ENCODE measurements around the gene LRP1B.
"Not testable (repeated sequence)": the region's sequence is repeated elsewhere in the genome, so short reads cannot be mapped to it uniquely, and the experiment has no call there.

LRP1B gene

DNA sequence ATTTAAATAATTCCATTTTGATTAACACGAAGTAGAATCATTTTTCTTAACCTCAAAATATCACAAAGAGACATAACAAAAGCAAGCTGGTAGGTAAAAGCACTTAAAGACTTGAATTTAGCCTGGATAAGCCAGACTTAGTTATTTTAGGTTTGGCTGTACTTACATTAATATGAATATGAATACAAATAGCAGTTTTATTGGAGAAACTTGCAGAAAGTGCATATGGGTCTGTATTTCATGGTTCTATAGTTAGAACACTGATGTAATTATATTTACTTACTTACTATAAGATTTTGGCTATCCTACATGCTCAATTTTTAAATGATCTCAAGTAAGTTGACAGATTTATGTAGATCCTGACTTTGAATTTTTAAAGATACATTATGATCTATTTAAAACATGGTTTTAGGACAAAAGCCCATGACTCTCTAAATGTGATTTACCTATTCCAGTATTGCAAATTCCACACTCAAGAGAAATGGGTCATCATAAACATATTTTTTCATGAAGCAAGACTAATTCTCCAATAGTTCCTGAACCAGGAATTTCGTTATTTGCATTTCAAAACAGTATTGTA is 1775.2 kb downstream of the LRP1B start:
- no peaks in the 10 kb centered on the region for H3K36me3 ChIP-seq (ENCODE audit: control insufficient read depth in 1 of 2, insufficient read depth in 2 of 2, low read length in 2 of 2)
- H3K27ac ChIP-seq (ENCODE audit: low read length) = no peak overlapping the region
- H3K9me3 ChIP-seq (ENCODE audit: control insufficient read depth in 1 of 2, low read length in 2 of 2) = no peaks in the 10 kb centered on the region
- H3K27me3 ChIP-seq (ENCODE audit: low read depth, low read length) = no peaks in the 10 kb centered on the region
- no peaks in the 10 kb centered on the region for H3K4me1 ChIP-seq (ENCODE audit: control insufficient read depth in 1 of 2, insufficient read depth in 2 of 2, low read length in 2 of 2)
- no peak overlapping the region for H3K4me3 ChIP-seq (ENCODE audit: low read depth in 1 of 2, low read length in 2 of 2)

DNA sequence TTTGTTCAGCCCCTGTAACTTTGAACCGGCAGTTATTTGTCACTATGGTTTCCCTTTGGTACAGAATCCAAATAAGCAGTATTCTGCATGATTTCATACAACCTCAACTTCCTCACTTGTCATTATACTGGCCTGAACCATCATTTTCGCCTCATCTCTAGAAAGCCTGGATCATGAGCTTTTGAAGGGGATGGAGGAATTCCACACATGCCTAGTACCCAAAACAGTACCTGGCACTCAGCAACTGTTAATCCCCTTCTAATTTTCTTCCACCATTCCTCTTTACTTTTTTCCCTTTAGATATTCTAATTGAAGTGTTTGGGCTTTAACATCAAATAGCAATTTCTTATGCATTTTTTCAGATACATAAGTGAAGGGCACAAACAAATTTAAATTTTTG is 1776.3 kb downstream of the LRP1B start:
- no peak overlapping the region for H3K4me3 ChIP-seq (ENCODE audit: low read depth in 1 of 2, low read length in 2 of 2)
- no peaks in the 10 kb centered on the region for H3K9me3 ChIP-seq (ENCODE audit: control insufficient read depth in 1 of 2, low read length in 2 of 2)
- no peaks in the 10 kb centered on the region for H3K27me3 ChIP-seq (ENCODE audit: low read depth, low read length)
- no peaks in the 10 kb centered on the region for H3K36me3 ChIP-seq (ENCODE audit: control insufficient read depth in 1 of 2, insufficient read depth in 2 of 2, low read length in 2 of 2)
- H3K27ac ChIP-seq (ENCODE audit: low read length) = no peak overlapping the region
- no peaks in the 10 kb centered on the region for H3K4me1 ChIP-seq (ENCODE audit: control insufficient read depth in 1 of 2, insufficient read depth in 2 of 2, low read length in 2 of 2)

DNA sequence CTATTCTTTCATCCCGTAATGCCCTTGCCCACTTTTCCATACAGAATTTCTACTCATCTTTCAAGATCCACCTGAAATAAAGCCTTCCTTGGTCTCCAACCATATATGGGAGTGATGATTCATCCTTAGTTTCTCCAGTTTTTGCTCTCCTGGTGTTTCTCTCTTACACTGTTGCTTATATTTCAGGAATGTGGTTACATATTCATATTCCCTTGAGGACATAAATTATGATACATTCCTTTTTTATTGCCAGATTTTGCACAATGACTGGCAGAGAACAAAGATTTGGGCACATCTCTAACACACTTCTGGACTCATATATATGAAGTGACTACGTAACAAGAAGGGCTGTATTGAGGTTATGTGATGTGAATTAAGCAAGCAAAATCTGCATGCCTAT is 1777.3 kb downstream of the LRP1B start:
- Histone ChIP-seq H3K27me3 (ENCODE audit: low read depth, low read length) (no peaks in the 10 kb centered on the region), H3K9me3 (ENCODE audit: control insufficient read depth in 1 of 2, low read length in 2 of 2) (no peaks in the 10 kb centered on the region), H3K4me1 (ENCODE audit: control insufficient read depth in 1 of 2, insufficient read depth in 2 of 2, low read length in 2 of 2) (no peaks in the 10 kb centered on the region), H3K27ac (ENCODE audit: low read length) (no peak overlapping the region), H3K36me3 (ENCODE audit: control insufficient read depth in 1 of 2, insufficient read depth in 2 of 2, low read length in 2 of 2) (no peaks in the 10 kb centered on the region), H3K4me3 (ENCODE audit: low read depth in 1 of 2, low read length in 2 of 2) (no peak overlapping the region)

DNA sequence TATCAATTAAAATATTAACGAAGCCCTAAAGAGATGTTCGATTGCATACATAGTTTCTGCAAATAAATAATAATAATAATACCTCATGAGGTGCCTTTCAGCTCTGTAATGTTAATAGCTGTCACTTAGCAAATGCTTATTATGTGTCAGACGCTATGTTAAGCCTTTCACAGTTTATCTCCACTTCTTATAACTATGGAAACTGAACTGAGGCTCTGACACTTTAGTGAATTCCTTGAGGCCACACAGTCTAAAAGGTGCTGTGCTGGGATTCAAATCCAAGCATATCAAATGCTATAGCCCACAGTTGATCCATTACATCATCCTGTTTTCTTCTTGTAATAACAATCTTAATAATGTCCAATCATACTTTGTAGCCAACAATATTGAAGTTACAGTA is 1779.1 kb downstream of the LRP1B start:
- no peaks in the 10 kb centered on the region for H3K27me3 ChIP-seq (ENCODE audit: low read depth, low read length)
- H3K36me3 ChIP-seq (ENCODE audit: control insufficient read depth in 1 of 2, insufficient read depth in 2 of 2, low read length in 2 of 2) = no peaks in the 10 kb centered on the region
- H3K4me1 ChIP-seq (ENCODE audit: control insufficient read depth in 1 of 2, insufficient read depth in 2 of 2, low read length in 2 of 2) = no peaks in the 10 kb centered on the region
- no peak overlapping the region for H3K27ac ChIP-seq (ENCODE audit: low read length)
- H3K4me3 ChIP-seq (ENCODE audit: low read depth in 1 of 2, low read length in 2 of 2) = no peak overlapping the region
- no peaks in the 10 kb centered on the region for H3K9me3 ChIP-seq (ENCODE audit: control insufficient read depth in 1 of 2, low read length in 2 of 2)

DNA sequence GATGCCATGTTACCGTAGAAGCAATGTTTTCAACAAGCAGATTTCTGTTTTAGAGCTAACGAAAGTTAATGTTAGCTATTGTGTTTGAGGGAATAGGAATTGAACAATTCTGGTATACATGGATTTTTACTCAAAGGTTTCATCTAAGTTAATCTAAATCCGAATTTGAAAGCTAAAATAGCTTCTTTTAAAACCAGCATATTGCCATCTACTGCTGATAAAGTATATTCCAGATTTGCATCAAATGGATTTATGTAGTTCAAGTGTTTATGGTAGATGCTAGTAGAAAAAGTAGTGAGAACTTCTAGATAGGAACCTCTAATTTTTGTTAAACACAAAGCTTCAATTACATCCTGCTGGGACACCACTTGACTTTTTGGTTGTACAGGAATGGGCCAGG is 1781.1 kb downstream of the LRP1B start:
- Histone ChIP-seq H3K27ac (ENCODE audit: low read length) (no peak overlapping the region), H3K36me3 (ENCODE audit: control insufficient read depth in 1 of 2, insufficient read depth in 2 of 2, low read length in 2 of 2) (no peaks in the 10 kb centered on the region), H3K4me1 (ENCODE audit: control insufficient read depth in 1 of 2, insufficient read depth in 2 of 2, low read length in 2 of 2) (no peaks in the 10 kb centered on the region), H3K4me3 (ENCODE audit: low read depth in 1 of 2, low read length in 2 of 2) (no peak overlapping the region), H3K27me3 (ENCODE audit: low read depth, low read length) (no peaks in the 10 kb centered on the region), H3K9me3 (ENCODE audit: control insufficient read depth in 1 of 2, low read length in 2 of 2) (no peaks in the 10 kb centered on the region)

DNA sequence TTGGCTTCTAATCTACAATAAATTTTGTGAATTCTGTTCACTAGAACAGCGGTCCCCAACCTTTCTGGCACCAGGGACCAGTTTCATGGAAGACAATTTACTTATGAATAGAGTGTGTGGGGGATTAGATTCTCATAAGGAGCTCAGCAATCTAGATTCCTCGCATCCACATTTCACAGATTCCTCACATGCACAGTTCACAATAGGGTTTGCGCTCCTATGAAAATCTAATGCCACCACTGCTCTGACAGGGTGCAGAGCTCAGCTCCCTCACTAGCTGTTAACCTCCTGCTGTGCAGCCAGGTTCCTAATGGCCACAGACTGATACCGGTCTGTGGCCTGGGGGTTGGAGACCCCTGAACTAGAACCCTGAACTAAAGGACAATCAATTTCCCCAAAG is 1782.0 kb downstream of the LRP1B start:
- H3K27ac ChIP-seq (ENCODE audit: low read length) = no peak overlapping the region
- no peaks in the 10 kb centered on the region for H3K4me1 ChIP-seq (ENCODE audit: control insufficient read depth in 1 of 2, insufficient read depth in 2 of 2, low read length in 2 of 2)
- no peaks in the 10 kb centered on the region for H3K9me3 ChIP-seq (ENCODE audit: control insufficient read depth in 1 of 2, low read length in 2 of 2)
- H3K27me3 ChIP-seq (ENCODE audit: low read depth, low read length) = no peaks in the 10 kb centered on the region
- no peaks in the 10 kb centered on the region for H3K36me3 ChIP-seq (ENCODE audit: control insufficient read depth in 1 of 2, insufficient read depth in 2 of 2, low read length in 2 of 2)
- no peak overlapping the region for H3K4me3 ChIP-seq (ENCODE audit: low read depth in 1 of 2, low read length in 2 of 2)

DNA sequence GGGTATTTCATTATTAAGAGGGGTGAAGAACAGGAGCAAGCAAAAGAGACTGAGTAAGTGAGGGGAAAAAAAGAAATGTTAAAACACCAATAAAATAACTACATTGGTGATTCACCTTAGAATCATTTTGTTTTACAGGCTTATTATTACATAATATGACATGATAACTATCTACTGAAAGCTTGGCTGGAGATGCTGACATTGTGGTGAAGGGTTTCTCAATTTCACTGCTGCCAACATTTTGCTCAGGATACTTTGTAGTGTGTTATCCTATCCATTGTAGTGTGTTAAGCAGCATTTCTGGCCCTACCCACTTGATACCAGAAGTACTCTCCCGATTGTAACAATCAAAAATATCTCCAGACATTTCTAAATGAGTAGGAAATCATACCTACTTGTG is 1786.0 kb downstream of the LRP1B start:
- Histone ChIP-seq H3K4me3 (ENCODE audit: low read depth in 1 of 2, low read length in 2 of 2) (no peak overlapping the region), H3K4me1 (ENCODE audit: control insufficient read depth in 1 of 2, insufficient read depth in 2 of 2, low read length in 2 of 2) (no peaks in the 10 kb centered on the region), H3K27me3 (ENCODE audit: low read depth, low read length) (no peaks in the 10 kb centered on the region)

DNA sequence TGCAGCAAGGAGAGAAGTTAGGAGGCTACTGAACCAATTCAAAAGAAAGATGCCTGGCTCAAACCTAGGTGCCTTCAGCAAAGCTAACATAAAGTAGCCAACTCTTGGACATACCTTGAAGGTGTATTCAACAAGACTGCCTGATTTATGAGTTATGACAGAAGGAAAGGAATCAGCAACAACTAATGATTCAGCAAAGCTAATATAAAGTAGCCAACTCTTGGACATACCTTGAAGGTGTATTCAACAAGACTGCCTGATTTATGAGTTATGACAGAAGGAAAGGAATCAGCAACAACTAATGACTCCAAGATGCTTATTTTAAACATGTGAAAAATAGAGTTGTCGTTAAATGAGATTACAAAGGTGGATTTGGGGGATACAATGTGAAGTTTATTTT is 1786.5 kb downstream of the LRP1B start:
- not testable (repeated sequence) for H3K36me3 ChIP-seq (ENCODE audit: control insufficient read depth in 1 of 2, insufficient read depth in 2 of 2, low read length in 2 of 2); H3K9me3 ChIP-seq (ENCODE audit: control insufficient read depth in 1 of 2, low read length in 2 of 2); H3K4me3 ChIP-seq (ENCODE audit: low read depth in 1 of 2, low read length in 2 of 2); H3K27me3 ChIP-seq (ENCODE audit: low read depth, low read length); H3K27ac ChIP-seq (ENCODE audit: low read length); H3K4me1 ChIP-seq (ENCODE audit: control insufficient read depth in 1 of 2, insufficient read depth in 2 of 2, low read length in 2 of 2)

More for the DNA sequence above, 1786.0 kb downstream of the LRP1B start:
- H3K36me3 ChIP-seq (ENCODE audit: control insufficient read depth in 1 of 2, insufficient read depth in 2 of 2, low read length in 2 of 2) = no peaks in the 10 kb centered on the region
- H3K9me3 ChIP-seq (ENCODE audit: control insufficient read depth in 1 of 2, low read length in 2 of 2) = no peaks in the 10 kb centered on the region
- H3K27ac ChIP-seq (ENCODE audit: low read length) = no peak overlapping the region

DNA sequence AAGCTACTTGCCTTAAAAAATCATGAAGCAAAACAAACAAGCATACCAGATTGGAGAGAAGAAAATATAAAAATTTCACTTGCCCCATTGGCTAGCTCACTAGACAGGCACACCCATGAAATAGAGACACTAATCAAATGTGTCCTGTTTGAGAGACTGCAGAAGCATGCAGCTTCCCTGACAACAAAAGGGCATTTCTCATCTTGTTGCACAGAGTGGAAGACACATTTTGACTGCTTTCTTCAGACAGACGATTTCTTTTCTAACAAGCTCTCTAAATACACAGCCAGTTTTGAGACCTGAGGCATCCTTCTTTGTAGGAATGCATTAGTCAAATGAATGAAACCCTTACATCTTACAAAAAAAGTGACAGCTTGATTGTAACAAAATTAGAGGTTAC is 1792.0 kb downstream of the LRP1B start:
- no peak overlapping the region for H3K27ac ChIP-seq (ENCODE audit: low read length)
- no peak overlapping the region for H3K4me3 ChIP-seq (ENCODE audit: low read depth in 1 of 2, low read length in 2 of 2)
- no peaks in the 10 kb centered on the region for H3K4me1 ChIP-seq (ENCODE audit: control insufficient read depth in 1 of 2, insufficient read depth in 2 of 2, low read length in 2 of 2)
- no peaks in the 10 kb centered on the region for H3K36me3 ChIP-seq (ENCODE audit: control insufficient read depth in 1 of 2, insufficient read depth in 2 of 2, low read length in 2 of 2)
- H3K27me3 ChIP-seq (ENCODE audit: low read depth, low read length) = no peaks in the 10 kb centered on the region
- no peaks in the 10 kb centered on the region for H3K9me3 ChIP-seq (ENCODE audit: control insufficient read depth in 1 of 2, low read length in 2 of 2)

DNA sequence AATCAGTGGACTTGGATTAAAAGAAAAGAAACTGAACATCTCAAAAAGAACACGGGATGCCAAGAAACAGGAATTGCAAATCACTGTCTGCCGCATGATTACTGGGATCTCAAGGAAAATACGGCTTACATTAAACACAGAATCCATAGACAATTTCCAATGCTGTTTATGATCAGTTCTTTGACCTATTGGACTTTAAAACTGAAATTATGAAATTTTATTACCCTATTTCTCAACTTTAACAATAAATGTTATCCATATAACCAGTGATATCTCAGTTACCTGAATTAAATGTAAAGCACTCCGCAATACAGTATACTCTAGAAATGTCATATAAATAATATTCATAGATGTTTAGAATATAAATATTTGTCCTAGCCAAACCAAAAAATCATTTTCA is 1793.8 kb downstream of the LRP1B start:
- Histone ChIP-seq H3K36me3 (ENCODE audit: control insufficient read depth in 1 of 2, insufficient read depth in 2 of 2, low read length in 2 of 2) (no peaks in the 10 kb centered on the region), H3K9me3 (ENCODE audit: control insufficient read depth in 1 of 2, low read length in 2 of 2) (no peaks in the 10 kb centered on the region), H3K27me3 (ENCODE audit: low read depth, low read length) (no peaks in the 10 kb centered on the region), H3K4me1 (ENCODE audit: control insufficient read depth in 1 of 2, insufficient read depth in 2 of 2, low read length in 2 of 2) (no peaks in the 10 kb centered on the region), H3K27ac (ENCODE audit: low read length) (no peak overlapping the region), H3K4me3 (ENCODE audit: low read depth in 1 of 2, low read length in 2 of 2) (no peak overlapping the region)

DNA sequence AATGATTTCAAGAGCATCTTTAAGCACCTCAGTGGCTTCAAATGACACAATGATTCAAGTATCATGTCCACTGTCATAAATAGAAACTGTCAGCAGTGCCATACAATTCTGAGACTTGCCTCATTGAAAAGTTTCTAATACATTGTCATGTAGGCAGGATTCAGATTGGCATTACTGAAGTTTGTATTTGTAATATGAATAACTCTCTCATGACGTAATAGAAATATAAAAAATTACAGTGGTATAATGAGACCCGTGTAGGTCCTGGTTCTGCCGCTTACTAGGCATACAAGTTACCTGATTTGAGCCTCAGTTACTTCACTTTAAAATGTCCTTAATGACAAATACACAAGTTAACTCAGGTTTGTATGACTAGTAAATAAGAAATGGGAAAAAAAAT is 1814.5 kb downstream of the LRP1B start:
- no peak overlapping the region for H3K27ac ChIP-seq (ENCODE audit: low read length)
- H3K4me1 ChIP-seq (ENCODE audit: control insufficient read depth in 1 of 2, insufficient read depth in 2 of 2, low read length in 2 of 2) = no peaks in the 10 kb centered on the region
- no peak overlapping the region for H3K4me3 ChIP-seq (ENCODE audit: low read depth in 1 of 2, low read length in 2 of 2)
- no peaks in the 10 kb centered on the region for H3K27me3 ChIP-seq (ENCODE audit: low read depth, low read length)
- no peaks in the 10 kb centered on the region for H3K9me3 ChIP-seq (ENCODE audit: control insufficient read depth in 1 of 2, low read length in 2 of 2)
- no peaks in the 10 kb centered on the region for H3K36me3 ChIP-seq (ENCODE audit: control insufficient read depth in 1 of 2, insufficient read depth in 2 of 2, low read length in 2 of 2)

DNA sequence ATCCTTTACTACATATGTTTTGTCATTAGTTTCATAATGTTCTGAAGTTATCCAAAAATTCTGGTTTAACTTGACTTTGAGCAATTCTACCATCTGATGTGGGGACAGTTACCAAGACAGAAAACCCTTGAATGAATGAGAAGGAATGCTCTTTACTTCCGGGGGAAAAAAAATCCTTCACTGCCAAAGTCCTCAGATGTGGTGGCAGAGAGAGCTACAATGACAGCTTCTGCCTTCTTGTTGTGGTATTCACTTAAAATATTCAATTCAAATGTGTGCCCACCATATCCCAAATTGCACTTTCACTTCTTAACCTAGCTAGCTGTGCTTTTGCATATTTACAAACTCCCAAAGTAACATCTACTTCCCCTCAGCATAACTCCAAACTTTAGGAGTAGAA is 1818.9 kb downstream of the LRP1B start:
- no peaks in the 10 kb centered on the region for H3K4me1 ChIP-seq (ENCODE audit: control insufficient read depth in 1 of 2, insufficient read depth in 2 of 2, low read length in 2 of 2)
- no peaks in the 10 kb centered on the region for H3K36me3 ChIP-seq (ENCODE audit: control insufficient read depth in 1 of 2, insufficient read depth in 2 of 2, low read length in 2 of 2)
- H3K4me3 ChIP-seq (ENCODE audit: low read depth in 1 of 2, low read length in 2 of 2) = no peak overlapping the region
- H3K27me3 ChIP-seq (ENCODE audit: low read depth, low read length) = no peaks in the 10 kb centered on the region
- H3K27ac ChIP-seq (ENCODE audit: low read length) = no peak overlapping the region
- H3K9me3 ChIP-seq (ENCODE audit: control insufficient read depth in 1 of 2, low read length in 2 of 2) = no peaks in the 10 kb centered on the region

Data from muscle layer of duodenum (tissue), 2 donors.